ENCODE data around the gene STRIP2.
"Not testable (repeated sequence)": the region's sequence is repeated elsewhere in the genome, so short reads cannot be mapped to it uniquely, and the experiment has no call there.

The STRIP2 gene

DNA sequence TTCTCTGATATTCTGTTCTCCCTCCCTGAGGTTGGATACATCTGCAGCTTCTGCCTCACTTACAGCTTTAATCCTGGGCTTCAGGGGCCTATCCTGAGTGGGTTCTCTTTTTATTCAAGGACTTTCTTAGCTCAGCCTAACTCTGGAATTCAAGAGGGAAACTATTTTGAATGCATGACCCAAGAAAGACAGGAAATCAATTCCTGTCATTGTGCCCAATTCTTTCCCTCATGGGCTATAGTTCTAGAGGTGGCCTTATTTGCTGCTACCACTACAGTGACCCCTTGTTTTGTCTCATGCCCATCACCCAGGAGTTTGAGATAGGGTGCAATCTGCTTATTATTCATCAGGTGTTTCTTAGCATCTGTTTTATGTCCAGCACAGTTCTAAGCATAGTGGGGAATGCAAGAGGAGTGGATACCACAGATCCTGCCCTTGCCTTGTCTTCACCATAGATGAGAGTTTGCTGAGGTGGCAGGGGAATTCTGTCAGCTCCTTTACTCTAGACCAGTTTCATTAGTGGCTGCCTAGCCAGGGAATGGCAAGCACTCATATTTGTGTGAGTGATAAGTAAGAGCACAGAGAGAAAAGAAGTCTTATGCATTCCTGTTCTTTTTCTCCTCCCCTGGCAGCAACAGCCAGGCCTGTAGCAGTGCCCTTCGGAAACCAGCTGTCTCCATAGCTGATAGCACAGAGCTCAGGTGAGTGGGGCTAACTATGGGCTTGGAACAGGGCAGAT lies 19.4 kb downstream of the STRIP2 start:
- no peak for DNase-seq (ENCODE audit: low spot score)

DNA sequence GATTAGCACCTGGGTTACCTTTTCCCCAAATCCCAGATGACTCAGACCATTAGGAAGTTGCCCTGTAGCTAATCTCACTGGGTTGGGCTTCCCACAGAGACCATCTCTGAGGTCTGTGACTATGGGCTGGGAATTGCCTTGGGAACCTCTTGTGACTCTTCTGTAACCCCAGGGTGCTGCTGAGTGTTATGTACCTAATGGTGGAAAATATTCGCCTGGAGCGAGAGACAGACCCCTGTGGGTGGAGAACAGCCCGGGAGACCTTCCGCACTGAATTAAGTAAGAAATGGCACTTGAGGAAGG lies 20.0 kb downstream of the STRIP2 start:
- no peak for DNase-seq (ENCODE audit: low spot score)

DNA sequence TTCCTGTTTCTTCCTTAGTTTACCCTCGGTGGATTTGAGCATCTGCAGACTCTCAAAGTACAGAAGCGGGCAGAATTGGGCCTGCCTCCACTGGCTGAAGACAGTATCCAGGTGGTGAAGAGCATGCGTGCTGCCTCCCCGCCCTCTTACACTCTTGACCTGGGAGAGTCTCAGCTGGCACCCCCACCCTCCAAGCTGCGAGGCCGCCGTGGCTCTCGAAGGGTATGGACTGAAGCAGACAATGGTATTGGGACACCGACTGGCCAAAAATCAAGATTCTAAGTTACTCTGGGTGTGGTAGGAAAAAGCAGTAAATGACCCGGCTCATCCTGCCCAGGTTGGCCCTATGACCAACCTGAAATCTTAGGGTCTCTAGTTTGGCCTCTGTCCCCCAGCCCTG lies 22.2 kb downstream of the STRIP2 start:
- no peak for DNase-seq (ENCODE audit: low spot score)

DNA sequence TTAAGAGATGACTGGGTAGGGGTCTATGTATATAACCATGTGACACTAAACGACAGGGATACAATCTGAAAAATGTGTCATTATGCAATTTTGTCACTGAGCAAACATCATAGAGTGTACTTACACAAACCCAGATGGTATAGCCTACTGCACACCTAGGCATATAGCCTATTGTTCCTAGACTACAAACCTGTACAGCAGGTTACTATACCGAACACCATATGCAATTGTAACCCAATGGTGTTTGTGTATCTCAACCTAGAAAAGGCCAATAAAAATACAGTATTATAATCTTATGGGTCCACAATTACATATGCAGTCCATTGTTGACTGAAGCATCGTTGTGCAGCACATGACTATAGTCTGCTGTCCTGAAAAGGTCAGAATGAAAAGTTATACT lies 22.9 kb downstream of the STRIP2 start:
- no peak for DNase-seq (ENCODE audit: low spot score)

DNA sequence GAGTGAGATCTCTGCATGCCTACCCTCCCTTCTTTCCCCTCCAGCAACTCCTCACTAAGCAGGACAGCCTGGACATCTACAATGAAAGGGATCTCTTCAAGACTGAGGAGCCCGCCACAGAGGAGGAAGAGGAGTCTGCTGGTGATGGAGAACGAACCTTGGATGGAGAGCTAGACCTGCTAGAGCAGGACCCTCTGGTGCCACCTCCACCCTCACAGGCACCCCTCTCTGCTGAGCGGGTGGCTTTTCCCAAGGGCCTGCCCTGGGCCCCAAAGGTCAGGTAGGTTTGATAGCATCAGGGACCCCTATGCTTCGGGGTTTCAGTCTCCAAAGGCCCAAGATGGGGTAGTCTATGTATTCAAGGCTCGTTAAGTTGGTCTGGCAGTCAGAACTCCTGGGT lies 23.9 kb downstream of the STRIP2 start:
- DNase-seq (ENCODE audit: low spot score), result no peak

DNA sequence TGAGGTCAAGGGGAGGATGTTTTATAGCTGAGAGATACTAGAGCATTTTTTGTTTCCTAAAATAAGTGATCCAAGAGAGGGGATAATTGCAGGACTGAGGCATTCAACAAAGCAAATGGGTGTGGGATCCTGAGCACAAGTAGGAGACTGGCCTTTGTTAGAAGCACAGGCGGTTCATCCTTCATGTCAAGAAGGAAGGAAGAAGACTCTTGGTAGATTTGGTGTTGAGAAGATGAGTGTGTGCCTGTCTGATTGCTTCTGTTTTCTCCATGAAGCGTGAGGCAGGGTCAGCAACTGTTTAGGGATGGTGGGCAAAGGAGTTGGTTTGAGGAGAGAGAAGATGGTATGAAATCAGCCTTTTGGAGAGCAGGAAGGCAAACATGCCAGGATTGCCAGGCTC lies 27.6 kb downstream of the STRIP2 start:
- DNase-seq (ENCODE audit: low spot score), result no peak

DNA sequence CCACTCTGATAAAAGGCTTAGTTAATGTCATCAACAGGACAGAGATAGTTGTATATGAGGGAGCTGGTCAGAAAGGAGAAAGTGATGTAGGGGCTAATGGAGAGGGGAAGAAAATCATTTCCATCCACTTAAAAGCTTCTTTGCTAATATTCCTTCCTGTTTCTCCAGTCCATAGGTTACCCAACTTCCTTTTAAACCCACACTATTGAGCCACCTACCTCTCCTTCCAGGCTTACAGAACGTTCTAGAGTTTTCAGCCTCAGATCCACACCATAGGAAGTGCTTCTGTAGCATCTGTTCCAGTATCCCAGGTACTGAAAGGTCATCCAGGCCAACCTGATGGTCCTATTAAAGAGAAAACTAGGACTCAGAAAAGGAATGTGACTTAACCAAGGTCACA lies 28.2 kb downstream of the STRIP2 start:
- no peak for DNase-seq (ENCODE audit: low spot score)

DNA sequence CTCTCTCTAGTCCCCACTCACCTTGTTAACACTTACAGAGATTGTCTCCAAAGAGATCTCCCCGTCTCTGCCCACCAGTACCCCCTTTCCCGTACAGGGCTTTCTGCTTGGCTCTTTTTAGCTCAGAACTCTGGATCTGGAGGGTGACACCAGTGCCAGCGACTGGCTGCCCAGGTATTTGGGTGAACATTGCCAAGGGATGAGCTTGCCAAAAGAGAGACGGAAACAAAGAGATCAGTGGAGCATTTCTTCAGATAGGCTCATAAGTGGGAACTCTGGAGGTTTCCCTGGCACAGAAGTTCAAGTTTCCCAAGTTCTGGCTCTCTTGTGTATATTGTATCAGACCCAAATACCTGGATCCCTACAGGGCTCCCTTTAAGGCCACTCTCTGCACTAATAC lies 30.0 kb downstream of the STRIP2 start:
- no peak for DNase-seq (ENCODE audit: low spot score)

DNA sequence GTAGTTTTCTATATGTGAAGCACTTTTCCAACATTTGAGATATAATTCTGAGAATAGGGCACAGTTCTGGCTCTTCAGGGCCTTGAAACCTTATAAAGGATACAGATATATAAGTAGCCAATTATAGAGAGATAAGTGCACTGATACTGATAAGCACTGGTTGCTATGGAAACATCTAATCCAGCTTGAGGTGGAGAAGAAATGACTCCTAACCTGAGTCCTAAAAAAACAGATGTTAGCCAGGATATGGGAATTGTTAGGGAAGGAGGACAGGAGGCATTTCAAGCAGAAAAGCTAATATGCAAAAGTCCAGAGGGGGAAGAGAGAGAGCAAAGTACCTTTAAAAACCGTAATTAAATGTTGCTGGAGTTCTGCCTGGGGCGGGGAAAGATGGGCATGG lies 30.8 kb downstream of the STRIP2 start:
- no peak for DNase-seq (ENCODE audit: low spot score)

DNA sequence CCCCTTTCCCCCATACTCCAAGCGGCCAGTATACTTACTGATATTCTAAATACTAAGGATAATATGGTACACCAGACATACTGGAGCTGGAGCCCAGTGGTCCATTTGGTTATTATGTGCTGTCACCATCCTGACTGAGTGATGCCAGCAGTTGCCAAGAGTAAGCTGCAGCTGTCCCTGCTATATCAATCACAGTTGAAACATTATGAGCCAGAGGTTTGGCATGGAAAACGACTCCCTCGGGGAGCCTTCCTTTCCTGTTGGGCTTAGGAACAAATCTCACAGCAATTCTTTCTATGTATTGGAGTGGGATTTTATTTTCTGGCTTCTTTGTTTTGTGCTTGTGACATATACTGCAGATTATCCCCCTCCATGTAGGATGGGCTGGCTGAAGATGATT lies 32.6 kb downstream of the STRIP2 start:
- no peak for DNase-seq (ENCODE audit: low spot score)

DNA sequence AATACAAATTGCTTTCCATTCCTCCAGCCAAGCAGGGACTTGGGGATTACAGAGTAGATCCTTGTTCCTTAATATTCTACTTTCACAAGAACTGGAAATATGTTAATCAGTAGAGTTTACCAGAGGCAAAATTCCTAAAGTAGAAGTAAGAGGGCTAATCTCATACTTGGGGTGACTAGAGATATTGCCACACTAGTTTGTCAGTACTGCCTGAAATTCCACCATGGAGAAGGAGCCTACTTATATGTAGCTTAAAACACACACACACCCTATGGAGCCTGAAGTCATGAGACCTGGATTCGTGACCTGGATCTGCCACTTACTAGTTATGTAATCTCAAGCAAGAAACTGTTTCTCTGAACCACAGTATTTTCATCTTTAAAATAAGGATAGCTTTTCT lies 33.9 kb downstream of the STRIP2 start:
- no peak for DNase-seq (ENCODE audit: low spot score)

DNA sequence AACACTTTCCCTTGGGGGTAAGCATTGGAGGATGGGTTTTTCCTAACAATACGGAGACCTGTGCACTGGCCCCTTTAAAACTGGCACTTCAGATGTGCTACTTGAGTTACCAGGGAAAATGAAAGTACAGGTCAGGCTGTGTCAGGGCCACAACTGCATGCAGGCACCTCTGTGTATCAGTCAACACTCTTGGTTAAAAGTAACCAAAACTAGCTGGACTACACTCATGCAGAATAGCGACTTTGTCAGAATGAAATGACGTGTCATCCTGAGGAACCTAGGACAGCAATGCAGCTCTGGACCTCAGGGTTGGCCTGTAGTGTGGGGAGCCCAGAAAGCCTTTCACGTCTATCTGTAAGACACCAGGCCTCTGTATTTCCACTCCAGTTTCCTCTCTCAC lies 34.3 kb downstream of the STRIP2 start:
- DNase-seq (ENCODE audit: low spot score), result no peak

DNA sequence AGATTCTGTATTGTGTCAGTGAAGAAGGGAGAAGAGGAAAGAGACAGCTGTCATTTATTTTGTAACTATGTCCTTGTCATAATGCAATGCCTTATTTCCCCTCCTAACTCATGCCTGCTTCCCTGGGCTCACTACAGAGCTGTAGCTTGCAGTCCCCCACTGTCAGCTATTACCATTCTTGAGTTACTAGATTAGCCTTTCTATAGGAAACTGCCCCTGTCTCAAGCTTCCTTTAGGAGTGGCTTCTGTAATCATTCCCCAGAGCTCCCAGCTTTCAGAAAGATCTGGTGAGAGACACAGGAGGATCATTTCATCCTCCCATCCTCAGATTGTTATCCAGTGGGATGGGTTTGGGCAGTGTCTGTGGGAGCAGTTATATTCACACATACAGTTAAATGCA lies 35.7 kb downstream of the STRIP2 start:
- DNase-seq (ENCODE audit: low spot score), result no peak

DNA sequence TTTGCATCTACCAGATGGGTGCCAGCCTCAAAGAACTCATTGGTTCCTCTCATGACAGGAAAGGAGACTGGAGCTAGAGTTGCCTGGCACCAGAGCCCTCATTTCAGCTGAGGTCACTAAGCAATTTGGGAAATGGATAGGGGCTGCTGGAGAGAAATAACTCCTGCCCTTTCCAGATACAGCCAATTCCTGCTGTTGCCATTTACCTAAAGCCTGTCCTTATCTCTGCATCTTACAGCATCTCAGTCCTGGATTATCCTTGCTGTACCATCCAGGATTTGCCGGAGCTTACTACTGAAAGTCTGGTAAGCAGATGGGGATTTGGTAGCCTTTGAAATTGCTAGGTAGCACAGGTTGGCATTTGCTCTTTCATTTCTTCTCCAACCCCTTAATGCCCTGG lies 36.2 kb downstream of the STRIP2 start:
- no peak for DNase-seq (ENCODE audit: low spot score)

DNA sequence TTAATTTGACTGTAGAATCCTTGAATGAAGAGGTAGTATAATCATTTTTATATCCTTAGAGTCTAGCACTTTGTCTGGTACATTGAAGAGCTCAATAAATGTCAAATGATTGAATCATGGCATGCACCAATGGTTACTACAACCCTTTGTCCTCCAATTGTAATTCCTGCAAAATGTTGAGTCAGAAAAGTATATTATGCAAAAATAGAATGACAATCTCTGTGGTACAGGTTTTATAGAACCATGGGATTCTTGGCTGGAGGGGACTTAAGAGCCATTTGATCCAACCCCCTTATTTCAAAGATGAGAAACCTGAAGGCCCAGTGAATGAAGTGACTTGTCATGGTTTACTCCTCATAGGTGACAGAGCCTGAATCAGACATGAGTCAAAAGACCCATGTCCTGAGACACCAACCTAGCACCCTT lies 37.2 kb downstream of the STRIP2 start:
- DNase-seq (ENCODE audit: low spot score), result no peak

DNA sequence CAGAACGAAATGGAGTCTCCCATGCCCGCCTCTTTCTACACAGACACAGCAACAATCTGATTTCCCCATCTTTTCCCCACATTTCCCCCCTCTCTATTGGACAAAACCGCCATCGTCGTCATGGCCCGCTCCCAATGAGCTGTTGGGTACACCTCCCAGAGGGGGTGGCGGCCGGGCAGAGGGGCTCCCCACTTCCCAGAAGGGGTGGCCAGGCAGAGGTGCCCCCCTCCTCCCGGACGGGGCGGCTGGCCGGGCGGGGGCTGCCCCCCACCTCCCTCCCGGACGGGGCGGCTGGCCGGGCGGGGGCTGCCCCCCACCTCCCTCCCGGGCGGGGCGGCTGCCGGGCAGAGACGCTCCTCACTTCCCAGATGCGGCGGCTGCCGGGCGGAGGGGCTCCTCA lies 41.7 kb downstream of the STRIP2 start:
- not testable (repeated sequence) for DNase-seq (ENCODE audit: low spot score)

DNA sequence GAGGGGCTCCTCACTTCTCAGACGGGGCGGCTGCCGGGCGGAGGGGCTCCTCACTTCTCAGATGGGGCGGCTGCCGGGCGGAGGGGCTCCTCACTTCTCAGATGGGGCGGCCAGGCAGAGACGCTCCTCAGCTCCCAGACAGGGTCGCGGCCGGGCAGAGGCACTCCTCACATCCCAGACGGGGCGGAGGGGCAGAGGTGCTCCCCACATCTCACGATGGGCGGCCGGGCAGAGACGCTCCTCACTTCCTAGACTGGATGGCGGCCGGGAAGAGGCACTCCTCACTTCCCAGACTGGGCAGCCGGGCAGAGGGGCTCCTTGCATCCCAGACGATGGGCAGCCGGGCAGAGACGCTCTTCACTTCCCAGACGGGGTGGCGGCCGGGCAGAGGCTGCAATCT lies 42.2 kb downstream of the STRIP2 start:
- not testable (repeated sequence) for DNase-seq (ENCODE audit: low spot score)

DNA sequence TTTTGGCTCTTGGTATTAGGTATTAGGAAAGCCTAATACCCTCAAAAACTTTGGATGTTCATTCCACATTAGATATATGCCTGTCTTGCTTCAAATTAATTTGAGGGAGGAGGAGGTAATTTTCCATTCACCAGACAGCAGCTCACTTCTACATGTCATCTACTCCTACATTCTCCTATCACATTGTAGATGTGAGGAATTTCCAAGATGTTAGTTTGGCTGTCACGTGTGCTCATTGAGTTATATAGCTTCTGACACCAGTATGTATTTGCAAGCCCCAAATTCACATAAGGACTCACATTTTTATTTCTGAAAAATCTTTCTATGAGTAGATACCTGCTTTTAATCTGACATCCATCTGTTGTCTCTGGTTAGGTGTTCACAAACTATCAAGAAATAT lies 45.6 kb downstream of the STRIP2 start:
- DNase-seq (ENCODE audit: low spot score), result no peak

DNA sequence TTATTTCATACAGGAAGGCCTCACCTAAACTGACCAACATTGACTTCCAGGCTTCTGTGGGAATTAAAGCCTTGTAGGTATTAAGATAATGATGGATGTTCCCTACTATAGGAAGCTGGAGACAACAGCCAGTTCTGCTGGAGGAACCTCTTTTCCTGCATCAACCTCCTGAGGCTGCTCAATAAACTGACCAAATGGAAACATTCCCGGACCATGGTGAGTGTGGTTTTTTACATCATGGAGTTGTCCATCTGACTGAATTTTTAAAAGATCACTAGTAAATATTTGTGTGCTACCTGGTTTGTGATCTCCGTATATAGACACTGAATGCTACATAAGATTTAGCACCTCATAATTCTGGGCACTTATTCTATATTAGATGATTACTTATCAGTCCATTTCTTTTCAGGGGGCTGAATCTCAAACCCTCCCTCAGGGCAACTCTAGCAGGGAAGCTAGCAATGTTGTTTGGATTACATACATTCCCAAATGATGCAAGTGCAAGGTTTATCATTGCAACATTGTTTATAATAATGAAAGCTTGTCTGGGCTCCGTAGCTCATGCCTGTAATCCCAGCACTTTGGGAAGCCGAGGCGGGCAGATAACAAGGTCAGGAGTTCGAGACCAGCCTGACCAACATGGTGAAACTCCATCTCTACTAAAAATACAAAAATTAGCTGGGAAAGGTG lies 46.6 kb downstream of the STRIP2 start:
- no peak for DNase-seq (ENCODE audit: low spot score)

DNA sequence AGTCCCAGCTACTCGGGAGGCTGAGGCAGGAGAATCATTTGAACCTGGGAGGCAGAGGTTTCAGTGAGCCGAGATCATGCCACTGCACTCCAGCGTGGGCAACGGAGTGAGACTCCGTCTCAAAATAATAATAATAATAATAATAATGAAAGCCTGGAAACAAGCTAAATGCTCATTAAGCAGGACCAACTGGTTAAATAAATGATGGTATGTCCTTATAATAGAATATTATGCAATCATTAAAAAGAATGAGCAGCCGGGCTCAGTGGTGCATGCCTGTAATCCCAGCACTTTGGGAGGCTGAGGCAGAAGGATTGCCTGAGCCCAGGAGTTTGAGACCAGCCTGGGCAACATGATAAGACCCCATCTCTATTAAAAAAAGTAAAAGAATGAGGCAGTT lies 47.1 kb downstream of the STRIP2 start:
- not testable (repeated sequence) for DNase-seq (ENCODE audit: low spot score)

DNA sequence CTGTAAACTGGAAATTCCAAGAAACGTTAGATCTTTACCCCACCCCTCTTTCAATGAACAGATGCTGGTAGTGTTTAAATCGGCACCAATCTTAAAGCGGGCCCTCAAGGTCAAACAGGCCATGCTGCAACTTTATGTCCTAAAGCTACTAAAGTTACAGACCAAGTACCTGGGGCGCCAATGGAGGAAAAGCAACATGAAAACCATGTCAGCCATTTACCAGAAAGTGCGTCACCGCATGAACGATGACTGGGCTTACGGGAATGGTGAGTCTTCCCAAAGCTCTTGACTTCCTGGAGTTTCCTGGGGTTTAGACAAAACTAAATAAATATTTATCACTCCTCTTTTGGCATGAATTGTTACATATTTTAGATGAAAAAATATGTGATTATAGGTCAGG lies 48.5 kb downstream of the STRIP2 start:
- DNase-seq (ENCODE audit: low spot score), result no peak

DNA sequence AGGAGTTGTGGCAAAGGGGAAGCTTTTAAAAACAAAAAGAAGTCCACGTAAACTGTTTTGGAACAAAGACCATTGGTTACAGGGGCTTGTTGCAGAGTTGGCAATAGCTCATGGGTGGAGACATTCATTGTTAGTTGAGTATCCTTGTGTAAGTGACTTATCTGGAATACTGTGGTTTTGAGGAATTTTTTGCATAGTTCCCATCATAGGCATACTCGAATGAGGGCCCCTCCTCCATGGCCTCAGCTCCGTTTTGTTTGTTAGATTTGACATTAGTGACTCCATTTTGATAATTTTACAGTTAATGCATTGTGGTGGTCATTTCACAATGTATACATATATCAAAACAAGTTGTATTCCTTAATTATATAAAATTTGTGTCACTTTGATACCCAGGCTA lies 55.3 kb downstream of the STRIP2 start:
- DNase-seq (ENCODE audit: low spot score), result no peak

DNA sequence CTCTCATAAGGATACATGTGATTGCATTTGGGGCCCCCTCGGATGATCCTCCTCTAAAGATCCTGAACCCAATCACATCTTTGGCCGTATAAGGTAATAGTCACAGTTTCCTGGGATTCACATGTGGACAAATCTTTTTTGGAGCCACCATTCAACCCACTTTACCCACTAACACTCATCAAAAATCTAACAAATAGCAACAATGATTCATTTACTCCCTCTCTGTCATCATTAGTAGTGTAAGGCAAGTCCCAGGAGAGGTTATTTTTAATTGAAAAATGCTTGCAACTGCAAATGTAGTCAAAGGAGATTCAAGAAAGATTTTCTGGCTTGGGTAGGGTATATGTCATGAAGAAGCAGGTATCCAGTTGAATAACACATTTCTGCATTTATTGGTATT lies 58.2 kb downstream of the STRIP2 start:
- DNase-seq (ENCODE audit: low spot score), result no peak

DNA sequence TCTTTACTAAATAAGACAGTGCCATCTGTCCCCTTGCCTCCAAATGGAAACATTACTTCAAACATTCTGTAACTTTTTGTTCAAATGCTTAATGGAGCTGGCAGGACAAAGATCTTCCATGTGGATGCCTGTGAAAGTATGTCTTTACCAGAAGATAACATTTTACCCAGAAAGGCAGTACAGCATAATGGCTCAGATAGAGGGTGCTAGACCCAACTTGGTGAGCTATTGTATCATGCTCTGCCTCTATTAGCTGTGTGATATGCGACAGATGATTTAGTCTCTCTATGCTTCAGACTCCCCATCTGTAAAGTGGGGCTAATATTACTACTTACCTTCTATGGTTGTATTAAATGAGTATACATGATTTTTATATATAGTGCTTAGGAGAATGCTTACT lies 59.3 kb downstream of the STRIP2 start:
- DNase-seq (ENCODE audit: low spot score), result no peak

All from ecto neural progenitor cell (in vitro differentiated cells).